ENCODE results near the gene TTYH2. TPM values are rescaled to one million over a fixed set of nuclear protein-coding genes. Genes with fewer than 3 reads are reported as not detected.

TTYH2 gene
- total RNA-seq, 1 donor from 2014 or later, result 24.5 TPM

- intact Hi-C loops (cut with micrococcal nuclease), result loop anchor here (1.0 to 10.0 kb wide), 3 partner anchors 14 to 232 kb away; no protein-coding TSS in a partner anchor
These were observed 69.4 kb downstream of the TTYH2 start for GRCh38 chr17:74282587-74283370.

DNA sequence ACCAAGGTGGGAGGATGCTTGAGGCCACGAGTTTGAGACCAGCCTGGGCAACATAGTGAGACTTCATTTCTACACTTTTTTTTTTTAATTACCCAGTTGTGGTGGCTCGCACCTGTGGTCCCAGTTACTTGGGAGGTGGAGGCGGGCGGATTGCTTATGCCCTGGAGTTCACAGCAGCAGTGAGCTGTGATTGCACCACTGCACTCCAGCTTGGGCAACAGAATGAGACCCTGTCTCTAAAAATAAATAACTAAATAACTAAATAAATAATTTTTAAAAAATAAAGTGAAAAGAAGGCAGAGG is 70.0 kb downstream of the TTYH2 start:
- intact Hi-C loops (cut with micrococcal nuclease), result loop anchor here (1.0 to 10.0 kb wide), 3 partner anchors 13 to 231 kb away; no protein-coding TSS in a partner anchor

- intact Hi-C loops (cut with micrococcal nuclease), result loop anchor here (10.0 kb wide), 1 partner anchor 228 kb away; no protein-coding TSS in a partner anchor
These were observed 73.7 kb downstream of the TTYH2 start for GRCh38 chr17:74287031-74287602.

DNA sequence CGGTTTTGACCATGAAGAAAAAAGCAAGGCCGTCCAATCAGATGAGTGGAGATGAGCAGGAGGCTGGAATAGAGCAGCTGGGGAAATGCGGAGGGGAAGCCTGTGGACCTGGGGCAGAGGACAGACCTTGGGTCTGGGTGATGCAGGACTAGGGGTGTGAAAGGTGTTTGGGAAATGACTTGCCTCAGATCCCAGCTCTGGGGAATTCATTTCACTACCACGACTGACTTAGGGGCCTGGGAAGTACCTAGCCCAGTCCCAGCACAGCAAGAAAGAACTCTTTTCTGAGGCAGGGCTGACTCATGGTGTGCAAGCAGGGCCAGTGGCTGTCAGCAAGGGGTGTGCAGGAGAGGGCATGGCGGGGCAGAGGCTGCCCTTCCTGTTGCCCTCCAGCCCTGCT is 75.4 kb downstream of the TTYH2 start:
- intact Hi-C loops (cut with micrococcal nuclease), result loop anchor here (10.0 kb wide), 1 partner anchor 226 kb away; no protein-coding TSS in a partner anchor

GRCh38 chr17:74289688-74290087 is 76.3 kb downstream of the TTYH2 start:
- intact Hi-C loops (cut with micrococcal nuclease), result loop anchor here (10.0 kb wide), 1 partner anchor 225 kb away; no protein-coding TSS in a partner anchor

GRCh38 chr17:74290340-74290739 is 77.0 kb downstream of the TTYH2 start:
- intact Hi-C loops (cut with micrococcal nuclease), result no loop called here

- intact Hi-C loops (cut with micrococcal nuclease), result no loop called here
These were observed 79.1 kb downstream of the TTYH2 start for GRCh38 chr17:74292495-74292894.

GRCh38 chr17:74295625-74296547 is 82.5 kb downstream of the TTYH2 start:
- intact Hi-C loops (cut with micrococcal nuclease), result loop anchor here (1.0 to 2.0 kb wide), 2 partner anchors 13 to 85 kb away; no protein-coding TSS in a partner anchor

GRCh38 chr17:74296548-74296936 is 83.2 kb downstream of the TTYH2 start:
- intact Hi-C loops (cut with micrococcal nuclease), result loop anchor here (1.0 to 2.0 kb wide), 2 partner anchors 13 to 86 kb away; no protein-coding TSS in a partner anchor

GRCh38 chr17:74297941-74298340 is 84.6 kb downstream of the TTYH2 start:
- intact Hi-C loops (cut with micrococcal nuclease), result loop anchor here (2.0 kb wide), 1 partner anchor 87 kb away; no protein-coding TSS in a partner anchor

DNA sequence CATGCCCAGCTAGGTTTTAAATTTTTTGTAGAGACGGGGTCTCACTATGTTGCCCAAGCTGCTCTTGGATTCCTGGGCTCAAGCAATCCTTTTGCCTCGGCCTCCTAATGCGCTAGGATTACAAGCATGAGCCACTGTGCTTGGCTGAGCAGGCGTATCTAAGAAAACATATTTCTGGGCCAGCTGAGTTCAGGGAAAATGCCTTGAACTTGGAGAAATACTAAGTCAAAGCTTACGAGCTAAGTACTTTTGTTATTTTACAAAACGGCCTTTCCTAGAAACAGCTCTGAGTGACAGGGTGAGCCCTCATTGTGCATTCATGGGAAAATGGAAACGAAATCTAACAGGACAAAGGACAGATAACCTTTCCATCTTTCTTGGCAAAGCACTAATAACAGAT is 85.4 kb downstream of the TTYH2 start:
- intact Hi-C loops (cut with micrococcal nuclease), result no loop called here

GRCh38 chr17:74299226-74300009 is 86.0 kb downstream of the TTYH2 start:
- intact Hi-C loops (cut with micrococcal nuclease), result no loop called here

DNA sequence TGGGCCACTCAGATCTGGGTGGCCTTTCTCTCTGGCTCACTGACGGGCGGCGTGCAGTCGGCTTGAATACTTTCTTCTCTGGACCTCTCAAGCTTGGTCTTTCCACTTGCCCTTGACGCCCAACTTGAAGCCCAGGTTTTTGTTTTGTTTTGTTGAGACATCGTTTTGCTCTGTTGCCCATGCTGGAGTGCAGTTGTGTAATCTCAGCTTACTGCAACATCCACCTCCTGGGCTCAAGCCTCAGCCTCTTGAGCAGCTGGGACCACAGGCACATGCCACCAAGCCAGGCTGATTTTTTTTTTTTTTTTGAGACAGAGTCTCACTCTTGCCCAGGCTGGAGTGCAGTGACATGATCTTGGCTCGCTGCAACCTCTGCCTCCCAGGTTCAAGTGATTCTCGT is 89.9 kb downstream of the TTYH2 start:
- intact Hi-C loops (cut with micrococcal nuclease), result no loop called here

GRCh38 chr17:74304184-74304583 is 90.8 kb downstream of the TTYH2 start:
- intact Hi-C loops (cut with micrococcal nuclease), result no loop called here

DNA sequence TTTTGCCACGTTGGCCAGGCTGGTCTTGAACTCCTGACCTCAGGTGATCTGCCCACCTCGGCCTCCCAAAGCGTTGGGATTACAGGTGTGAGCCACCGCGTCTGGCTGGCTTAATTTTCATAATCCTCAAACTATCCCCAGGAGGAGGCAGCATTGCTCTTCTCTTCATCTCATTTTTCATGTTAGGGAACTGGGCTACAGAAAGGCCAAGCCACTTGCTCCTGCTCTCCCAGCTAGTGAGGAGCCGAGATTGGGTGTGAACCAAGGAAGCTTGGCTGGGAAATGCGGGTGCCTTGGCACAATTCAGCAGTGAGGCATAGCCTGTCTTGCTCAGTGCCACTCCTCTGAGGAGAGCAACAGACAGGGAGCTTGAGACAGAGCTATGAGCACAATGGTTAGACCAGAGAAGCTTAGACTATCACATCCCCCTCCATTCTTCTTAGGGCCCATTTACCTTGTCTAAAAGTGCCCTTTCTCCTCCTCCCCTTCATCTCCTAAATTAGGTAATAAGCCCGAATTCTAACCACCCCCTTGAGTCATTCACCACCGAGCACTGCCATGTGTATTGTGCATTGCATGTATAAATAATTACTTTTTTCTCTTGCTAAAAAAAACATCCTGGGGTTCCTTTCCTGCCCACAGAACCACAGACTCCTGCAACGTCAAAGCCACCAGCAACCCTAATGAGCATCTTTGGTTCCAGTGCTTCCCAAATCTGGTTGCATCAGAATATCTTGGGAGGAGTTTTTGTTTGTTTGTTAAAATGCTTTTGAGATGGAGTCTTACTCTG is 92.7 kb downstream of the TTYH2 start:
- intact Hi-C loops (cut with micrococcal nuclease), result no loop called here

- intact Hi-C loops (cut with micrococcal nuclease), result no loop called here
These were observed 94.8 kb downstream of the TTYH2 start for GRCh38 chr17:74307984-74308773.

DNA sequence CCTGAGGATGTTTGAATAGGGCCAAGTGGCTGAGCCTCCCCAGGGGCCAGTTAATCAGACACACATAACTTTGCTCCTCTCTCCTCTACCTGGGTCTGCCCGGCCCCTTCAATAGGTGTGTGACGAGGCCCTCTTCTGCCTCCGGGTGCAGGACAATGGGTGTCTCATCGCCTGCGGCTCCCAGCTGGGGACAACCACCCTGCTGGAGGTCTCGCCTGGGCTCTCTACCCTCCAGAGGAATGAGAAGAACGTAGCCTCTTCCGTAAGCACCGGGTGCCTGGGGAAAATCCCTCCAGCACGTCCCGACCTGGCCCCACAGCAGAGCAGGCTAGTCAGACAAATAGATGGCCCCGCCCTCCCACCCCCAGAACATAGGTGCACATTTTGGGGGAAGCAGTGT is 96.5 kb downstream of the TTYH2 start:
- intact Hi-C loops (cut with micrococcal nuclease), result no loop called here
